Right lobe of liver (tissue), 6 donors: ENCODE results near the gene MPPED1. TPM values are rescaled to one million over a fixed set of nuclear protein-coding genes. Genes with fewer than 3 reads are reported as not detected.

Source experiments
- ATAC-seq, 4 donors: fragments of 200-7000 bp; cut with Tn5 transposase; one replicate each; pipeline ENCODE4 v1.9.1; 2020; ENCODE audit warnings: mild to moderate bottlenecking in 4 of 4, moderate library complexity in 4 of 4
- DNase-seq, 3 donors: peaks; one replicate each; pipeline ENCODE4 v3.0.0-alpha.2; 2020
- H3K27ac ChIP-seq, 3 donors: fragments of 200-600 bp; one replicate each; pipeline ENCODE4 v1.8.0; 2022
- H3K27me3 ChIP-seq, 2 donors: fragments of 200-600 bp; one replicate each; pipeline ENCODE4 v1.8.0; 2022
- H3K36me3 ChIP-seq, 4 donors: fragments of 200-600 bp; sonication (generic) in 1 of 4; one replicate each; pipeline versions ENCODE4 v1.5.1 to v1.8.0; 2017 to 2022; ENCODE audit warnings: control low read depth in 1 of 4
- H3K4me1 ChIP-seq, 4 donors: fragments of 200-600 bp; sonication (generic) in 1 of 4; one replicate each; pipeline versions ENCODE4 v1.5.1 to v1.8.0; 2017 to 2022; ENCODE audit warnings: control low read depth in 1 of 4
- H3K4me3 ChIP-seq, 3 donors: fragments of 200-600 bp; one replicate each; pipeline ENCODE4 v1.8.0; 2022
- H3K9me3 ChIP-seq, 4 donors: fragments of 200-600 bp; sonication (generic) in 1 of 4; one replicate each; pipeline versions ENCODE4 v1.5.1 to v1.8.0; 2017 to 2022; ENCODE audit warnings: control low read depth in 1 of 4
- POLR2A ChIP-seq: fragments of 450-650 bp; IDR thresholded peaks from one replicate; pipeline ENCODE4 v1.6.1; 2017; ENCODE audit warnings: antibody characterized with exemption, mild to moderate bottlenecking
- WGBS: methylation state at CpG from one replicate; pipeline ENCODE4 v1.1.6; 2018; ENCODE audit warnings: low coverage, low lambda C conversion rate; ENCODE audit not compliant: insufficient coverage; ENCODE audit errors: missing lambda C conversion rate; 5-methylcytosine and 5-hydroxymethylcytosine counted together
- intact Hi-C, 2 donors: fragments of 100-400 bp; cut with DNase I; formaldehyde crosslinking; loops; one replicate each; pipeline versions ENCODE4 v1.11.2 to v1.14.1; 2022
- total RNA-seq, 6 experiments: library from RNA; depleted of rRNA in 2 of 6; stranded (reverse); fragments of >200 nt in 2 of 6; fragmentation: NEBNext Ultra II Directional in 3 of 6; extraction: Animal tissue kit (Norgen Biotek cat#: 25700) in 3 of 6; gene quantifications; one replicate each; pipeline versions ENCODE4 v1.1.0 to v1.2.4, GENCODE V29; 2016 to 2023
- TF ChIP-seq, protein P1 (sequence below), 4 donors: fragments of 200-600 bp in 3 of 4; fragments of 450-650 bp in 1 of 4; IDR thresholded peaks; one replicate each; pipeline versions ENCODE4 v1.5.1 to v1.8.0; 2016 to 2022; ENCODE audit warnings: antibody characterized with exemption in 4 of 4, mild to moderate bottlenecking in 2 of 4
- donor health status: DM: no; HTN: yes; CAD: no.
- donor health status: DM: no; HTN: no; CAD: no.
- donor health status: DM: no; HTN: no; CAD: no.
- donor health status: DM: no; HTN: yes; CAD: no.
- donor health status: DM: no; HTN: yes; CAD: no.

The MPPED1 gene
- total RNA-seq, 6 experiments from 2014 or later = 2.4 to 13.8 (median 11.3) TPM

DNA sequence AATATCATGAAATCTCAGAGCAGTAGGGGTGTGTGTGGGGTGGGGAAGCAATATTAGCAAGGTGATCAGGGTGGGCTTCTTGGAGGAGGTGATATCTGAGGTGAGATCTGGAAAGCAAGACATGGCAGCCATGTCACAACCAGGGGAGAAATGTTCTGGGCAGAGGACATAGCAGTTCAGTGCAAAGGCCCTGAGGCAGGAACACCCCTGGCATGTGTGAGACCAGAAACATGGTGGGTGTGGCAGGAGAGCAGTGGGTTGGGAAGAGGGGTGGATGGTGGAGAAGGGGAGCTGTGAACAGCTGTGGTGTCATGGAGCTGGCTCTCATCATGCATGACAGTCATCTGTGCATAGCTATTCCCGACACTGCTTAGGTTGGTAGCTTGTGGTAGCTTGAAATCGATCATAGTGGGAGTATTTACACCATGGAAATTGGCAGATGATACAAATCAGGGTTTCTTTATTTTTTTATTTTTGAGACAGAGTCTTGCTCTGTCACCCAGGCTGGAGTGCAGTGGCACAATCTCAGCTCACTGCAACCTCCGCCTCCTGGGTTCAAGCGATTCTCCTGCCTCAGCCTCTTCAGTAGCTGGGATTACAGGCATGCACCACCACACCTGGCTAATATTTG is 17.9 kb upstream of the MPPED1 start:
- H3K36me3 ChIP-seq = no peaks in the 10 kb centered on the region
- H3K27me3 ChIP-seq = no peaks in the 10 kb centered on the region
- H3K4me1 ChIP-seq = peaks cover 0 to 49% (median 23%) of the 10 kb centered on the region in 4 donors
- DNase-seq (no peak), ATAC-seq (no peak)
- no peak overlapping the region for H3K4me3 ChIP-seq
- TF ChIP-seq POLR2A = no peak
- TF ChIP-seq, protein P1, sequence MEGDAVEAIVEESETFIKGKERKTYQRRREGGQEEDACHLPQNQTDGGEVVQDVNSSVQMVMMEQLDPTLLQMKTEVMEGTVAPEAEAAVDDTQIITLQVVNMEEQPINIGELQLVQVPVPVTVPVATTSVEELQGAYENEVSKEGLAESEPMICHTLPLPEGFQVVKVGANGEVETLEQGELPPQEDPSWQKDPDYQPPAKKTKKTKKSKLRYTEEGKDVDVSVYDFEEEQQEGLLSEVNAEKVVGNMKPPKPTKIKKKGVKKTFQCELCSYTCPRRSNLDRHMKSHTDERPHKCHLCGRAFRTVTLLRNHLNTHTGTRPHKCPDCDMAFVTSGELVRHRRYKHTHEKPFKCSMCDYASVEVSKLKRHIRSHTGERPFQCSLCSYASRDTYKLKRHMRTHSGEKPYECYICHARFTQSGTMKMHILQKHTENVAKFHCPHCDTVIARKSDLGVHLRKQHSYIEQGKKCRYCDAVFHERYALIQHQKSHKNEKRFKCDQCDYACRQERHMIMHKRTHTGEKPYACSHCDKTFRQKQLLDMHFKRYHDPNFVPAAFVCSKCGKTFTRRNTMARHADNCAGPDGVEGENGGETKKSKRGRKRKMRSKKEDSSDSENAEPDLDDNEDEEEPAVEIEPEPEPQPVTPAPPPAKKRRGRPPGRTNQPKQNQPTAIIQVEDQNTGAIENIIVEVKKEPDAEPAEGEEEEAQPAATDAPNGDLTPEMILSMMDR (IDR thresholded peaks at IDR 0.05) = no peak
- intact Hi-C loops = no loop called here
- H3K9me3 ChIP-seq = no peaks in the 10 kb centered on the region
- WGBS = 93% methylated on average over 3 of the region's 4 CpGs
- no peak overlapping the region for H3K27ac ChIP-seq

DNA sequence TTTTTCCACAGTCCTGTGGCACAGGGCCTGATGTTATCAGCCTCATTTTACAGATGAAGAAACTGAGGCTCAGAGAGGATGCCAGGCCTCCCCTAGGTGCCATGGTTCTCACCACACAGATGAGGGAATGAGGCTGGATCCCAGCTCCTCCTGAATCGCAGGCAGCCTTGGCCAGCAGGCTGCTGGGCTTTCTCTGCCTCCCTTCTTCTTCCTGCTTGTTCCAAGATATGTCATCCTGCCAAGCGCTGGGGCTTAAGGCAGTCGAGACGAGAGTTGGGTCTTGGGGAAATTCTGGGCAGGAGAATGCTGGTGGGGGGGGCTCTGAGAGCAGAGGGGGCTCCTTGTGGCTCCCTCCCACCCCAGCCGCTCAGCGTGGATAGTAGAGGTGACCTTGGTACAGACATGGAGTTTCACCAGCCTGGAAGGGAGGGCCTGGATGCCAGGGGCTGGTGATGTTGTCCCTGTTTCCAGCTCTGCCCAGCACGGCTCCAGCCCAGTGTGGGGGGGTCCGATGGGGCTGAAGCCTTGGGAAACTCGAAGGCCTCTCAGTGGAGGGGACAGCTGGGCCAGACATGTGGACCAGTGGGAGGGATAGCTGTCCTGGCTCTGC is 16.6 kb upstream of the MPPED1 start:
- Histone ChIP-seq H3K27ac (no peak overlapping the region), H3K36me3 (no peaks in the 10 kb centered on the region), H3K27me3 (no peaks in the 10 kb centered on the region), H3K9me3 (no peaks in the 10 kb centered on the region), H3K4me3 (no peak overlapping the region), H3K4me1 (peaks cover 0 to 38% (median 19%) of the 10 kb centered on the region in 4 donors)
- 53% methylated on average over 2 of the region's 9 CpGs for WGBS
- intact Hi-C loops = no loop called here
- DNase-seq (no peak), ATAC-seq (no peak)
- TF ChIP-seq POLR2A = no peak
- TF ChIP-seq, protein P1 (IDR thresholded peaks at IDR 0.05) = no peak

DNA sequence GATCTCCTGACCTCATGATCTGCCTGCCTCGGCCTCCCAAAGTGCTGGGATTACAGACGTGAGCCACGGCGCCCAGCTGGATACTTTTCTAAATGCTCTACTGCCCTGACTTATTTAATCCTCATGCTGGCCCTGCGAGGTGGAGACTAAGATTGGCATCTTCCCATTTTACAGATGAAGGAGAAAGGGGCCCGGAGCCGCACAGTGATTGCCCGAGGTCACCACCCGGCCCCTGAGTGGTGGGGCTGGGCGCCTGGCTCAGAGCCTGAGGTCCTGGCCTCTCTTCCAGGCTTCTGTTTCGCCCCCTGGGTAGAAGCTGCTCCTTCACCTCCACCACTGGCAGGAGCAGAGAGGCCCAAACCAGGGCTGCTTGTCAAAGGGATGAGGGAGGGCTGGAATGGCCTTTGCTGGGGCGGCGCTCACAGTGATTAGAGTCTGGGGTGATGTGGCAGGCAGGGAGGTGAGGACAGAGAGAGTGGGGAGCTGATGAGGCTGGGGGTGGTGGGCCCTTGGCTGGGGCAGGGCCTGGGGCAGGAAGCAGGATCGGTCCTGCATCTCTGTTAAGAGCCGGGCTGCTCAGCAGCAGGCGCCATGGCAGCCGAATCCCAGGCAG is 15.4 kb upstream of the MPPED1 start:
- peaks cover 0 to 37% (median 14%) of the 10 kb centered on the region in 4 donors for H3K4me1 ChIP-seq
- no peaks in the 10 kb centered on the region for H3K9me3 ChIP-seq
- WGBS = 93% methylated on average over 5 of the region's 17 CpGs
- no peaks in the 10 kb centered on the region for H3K27me3 ChIP-seq
- ATAC-seq = no peak
- no peak overlapping the region for H3K4me3 ChIP-seq
- H3K27ac ChIP-seq = peak overlapping the region; percentile 20 to 52 (median 47)
- no peaks in the 10 kb centered on the region for H3K36me3 ChIP-seq
- TF ChIP-seq, protein P1 (IDR thresholded peaks at IDR 0.05) = no peak
- TF ChIP-seq POLR2A = no peak
- no peak for DNase-seq
- intact Hi-C loops = no loop called here

DNA sequence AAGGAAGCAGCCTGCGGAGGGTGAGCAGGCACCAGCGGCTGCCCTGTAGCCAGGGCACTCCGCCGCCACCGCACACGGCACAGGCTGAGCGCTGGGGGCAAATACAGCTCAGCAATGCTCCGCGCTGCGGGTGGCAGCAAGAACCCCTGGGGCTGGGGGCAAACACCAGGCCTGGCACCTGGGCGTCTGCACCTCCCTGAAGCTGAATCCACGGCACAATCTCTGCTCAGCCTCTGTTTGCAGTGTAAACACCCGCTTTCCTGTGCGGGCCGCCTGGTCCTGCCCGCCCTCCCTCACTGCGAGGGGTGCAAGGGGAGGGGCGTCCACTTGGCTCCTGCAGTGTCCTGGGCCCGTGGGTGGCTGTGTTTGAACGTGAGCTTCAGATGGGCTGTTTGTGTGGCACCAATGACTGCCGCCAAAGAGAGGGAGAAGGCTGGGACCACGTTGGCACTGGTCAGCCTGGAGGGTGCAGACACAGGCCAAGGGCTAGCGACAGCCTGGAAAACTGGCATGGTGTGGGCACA is 14.8 kb upstream of the MPPED1 start:
- no peak overlapping the region for H3K4me3 ChIP-seq
- no peaks in the 10 kb centered on the region for H3K36me3 ChIP-seq
- DNase-seq (peak; percentile 69 to 86 (median 81)), ATAC-seq (peak; percentile 58 to 83 (median 74))
- TF ChIP-seq POLR2A = peak; percentile 31
- TF ChIP-seq, protein P1 (IDR thresholded peaks at IDR 0.05) = no peak
- peak overlapping the region; percentile 20 to 52 (median 47) for H3K27ac ChIP-seq
- 31% methylated on average over 3 of the region's 23 CpGs for WGBS
- H3K27me3 ChIP-seq = no peaks in the 10 kb centered on the region
- H3K9me3 ChIP-seq = no peaks in the 10 kb centered on the region
- intact Hi-C loops = no loop called here
- peaks cover 0 to 31% (median 12%) of the 10 kb centered on the region in 4 donors for H3K4me1 ChIP-seq
